GM12875 (cell line): ENCODE measurements around the gene CBFA2T3.

ENCODE experiments used
- H3K4me3 ChIP-seq: one replicate; pipeline ENCODE4 v1.5.1; 2011; ENCODE audit warnings: low read depth, low read length, control low read depth
- CTCF ChIP-seq: IDR thresholded peaks from 2 replicates; pipeline ENCODE4 v1.5.1; 2011; ENCODE audit warnings: low read depth, mild to moderate bottlenecking, control low read depth, inconsistent platforms, low read length, moderate library complexity, borderline replicate concordance; ENCODE audit not compliant: insufficient read depth

Gene CBFA2T3

GRCh38 chr16:88865742-88866141 is 111.3 kb downstream of the CBFA2T3 start:
- no peak for TF ChIP-seq CTCF
- no peak overlapping the region for H3K4me3 ChIP-seq

- no peak for TF ChIP-seq CTCF
- no peak overlapping the region for H3K4me3 ChIP-seq
Observed at GRCh38 chr16:88865310-88865709, 111.7 kb downstream of the CBFA2T3 start.

GRCh38 chr16:88864521-88864920 is 112.5 kb downstream of the CBFA2T3 start:
- no peak overlapping the region for H3K4me3 ChIP-seq
- TF ChIP-seq CTCF: no peak

GRCh38 chr16:88864099-88864498 is 112.9 kb downstream of the CBFA2T3 start:
- no peak for TF ChIP-seq CTCF
- H3K4me3 ChIP-seq: no peak overlapping the region

- TF ChIP-seq CTCF: no peak
- no peak overlapping the region for H3K4me3 ChIP-seq
Observed at GRCh38 chr16:88863426-88863825, 113.6 kb downstream of the CBFA2T3 start.

- H3K4me3 ChIP-seq: no peak overlapping the region
- TF ChIP-seq CTCF: no peak
Observed at GRCh38 chr16:88862968-88863367, 114.0 kb downstream of the CBFA2T3 start.

- TF ChIP-seq CTCF: no peak
- H3K4me3 ChIP-seq: no peak overlapping the region
Observed at GRCh38 chr16:88861359-88861758, 115.6 kb downstream of the CBFA2T3 start.
